ENCODE measurements around the gene DIPK2A.

DIPK2A gene

DNA sequence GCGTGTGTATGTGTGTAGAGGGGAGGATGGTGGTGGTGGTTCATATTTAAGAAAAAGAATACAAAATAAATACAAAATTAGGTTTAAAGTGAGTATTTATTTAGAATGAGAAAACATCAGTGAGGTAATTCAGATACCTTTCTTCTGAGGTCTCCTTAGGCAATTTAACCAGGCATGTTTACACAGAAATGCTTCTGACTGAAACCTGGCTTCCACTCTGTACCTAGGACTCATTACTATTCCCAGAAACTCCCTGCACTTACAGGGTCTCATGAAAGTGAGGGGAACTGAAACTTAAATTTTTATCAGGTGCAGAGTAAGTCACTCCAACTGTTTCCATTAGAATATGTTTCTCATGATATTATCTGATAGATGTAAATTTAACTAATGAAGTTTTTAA is 10.3 kb upstream of the DIPK2A start:
- DNase-seq (ENCODE audit: low spot score in 2 of 2): no peak
- H3K4me1 ChIP-seq: no peaks in the 10 kb centered on the region
- peaks cover 7% of the 10 kb centered on the region; the same call in 1 of the 2 replicates for H3K9me3 ChIP-seq
- no peaks in the 10 kb centered on the region for H3K36me3 ChIP-seq (replicated peaks)
- H3K4me3 ChIP-seq: no peak overlapping the region
- in situ Hi-C loops (cut with MboI; ENCODE audit: low sequenced_read_pairs): no loop called here
- no peaks in the 10 kb centered on the region for H3K27me3 ChIP-seq (ENCODE audit: low read depth)

DNA sequence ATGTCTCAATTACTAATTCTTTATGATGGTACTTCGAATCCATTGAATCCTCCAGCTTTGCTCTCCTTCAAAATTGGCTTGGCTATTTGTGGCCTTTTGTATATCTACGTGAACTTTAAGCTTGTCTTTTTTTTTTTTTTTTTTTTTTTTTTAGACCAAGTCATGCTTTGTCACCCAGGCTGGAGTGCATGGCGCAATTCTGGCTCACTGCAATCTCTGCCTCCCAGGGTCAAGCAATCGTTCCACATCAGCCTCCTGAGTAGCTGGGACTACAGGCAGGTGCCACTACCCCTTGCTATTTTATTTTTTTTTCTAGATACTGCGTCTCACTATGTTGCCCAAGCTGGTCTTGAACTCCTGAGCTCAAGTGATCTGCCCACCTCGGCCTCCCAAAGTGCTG is 7.7 kb upstream of the DIPK2A start:
- H3K4me1 ChIP-seq: no peaks in the 10 kb centered on the region
- no peak for DNase-seq (ENCODE audit: low spot score in 2 of 2)
- in situ Hi-C loops (cut with MboI; ENCODE audit: low sequenced_read_pairs): no loop called here
- no peak overlapping the region for H3K4me3 ChIP-seq
- H3K36me3 ChIP-seq (replicated peaks): no peaks in the 10 kb centered on the region
- H3K27me3 ChIP-seq (ENCODE audit: low read depth): no peaks in the 10 kb centered on the region
- H3K9me3 ChIP-seq: peaks cover 6% of the 10 kb centered on the region; the same call in 1 of the 2 replicates

DNA sequence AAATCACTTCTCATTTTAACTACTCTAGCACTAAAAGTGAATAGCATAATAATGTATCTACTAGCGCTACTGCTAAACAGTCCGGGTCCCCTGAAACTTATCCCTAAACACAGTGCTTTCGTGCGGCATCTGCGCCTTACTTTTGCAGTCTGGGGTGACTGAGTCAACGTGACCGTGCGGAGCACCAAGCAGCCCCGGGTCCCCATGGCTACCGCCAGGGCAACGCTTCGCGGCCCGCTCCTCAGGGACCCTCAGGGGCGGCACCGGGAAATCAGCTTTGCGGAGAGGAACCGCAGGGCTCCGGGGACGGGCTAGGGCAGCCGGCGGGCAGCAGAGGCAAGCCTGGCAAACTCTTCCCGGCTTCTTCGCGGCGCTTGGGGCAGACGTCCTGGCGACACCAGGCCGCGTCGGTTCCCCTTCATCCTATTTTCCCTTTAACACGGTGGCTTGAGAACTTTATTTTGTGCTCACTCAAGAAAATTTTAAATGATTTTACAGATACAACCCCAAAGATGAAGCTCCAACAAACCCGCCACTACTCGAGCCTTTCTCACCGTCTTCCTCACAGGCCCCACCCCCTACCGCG is 757 bp upstream of the DIPK2A start:
- H3K4me3 ChIP-seq: peak overlapping the region; percentile 79
- H3K36me3 ChIP-seq (replicated peaks): no peaks in the 10 kb centered on the region
- no peaks in the 10 kb centered on the region for H3K27me3 ChIP-seq (ENCODE audit: low read depth)
- no peaks in the 10 kb centered on the region for H3K9me3 ChIP-seq
- in situ Hi-C loops (cut with MboI; ENCODE audit: low sequenced_read_pairs): no loop called here
- DNase-seq (ENCODE audit: low spot score in 2 of 2): peak; percentile 26 to 68
- H3K4me1 ChIP-seq: peaks cover 10% of the 10 kb centered on the region

DNA sequence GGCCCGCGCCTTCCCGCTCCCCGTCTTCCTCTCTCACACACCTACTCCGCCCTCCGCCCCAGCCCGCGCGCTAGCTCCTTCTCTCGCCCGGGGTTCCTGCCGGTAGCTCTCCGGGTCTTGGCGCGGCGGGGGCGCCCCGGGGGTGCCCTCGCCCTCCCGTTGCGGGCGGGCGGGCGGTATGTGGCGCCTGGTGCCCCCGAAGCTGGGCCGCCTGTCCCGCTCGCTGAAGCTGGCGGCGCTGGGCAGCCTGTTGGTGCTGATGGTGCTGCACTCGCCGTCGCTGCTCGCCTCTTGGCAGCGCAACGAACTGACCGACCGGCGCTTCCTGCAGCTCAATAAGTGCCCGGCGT is 507 bp downstream of the DIPK2A start:
- peak overlapping the region; percentile 79 for H3K4me3 ChIP-seq
- in situ Hi-C loops (cut with MboI; ENCODE audit: low sequenced_read_pairs): no loop called here
- H3K36me3 ChIP-seq (replicated peaks): no peaks in the 10 kb centered on the region
- H3K9me3 ChIP-seq: no peaks in the 10 kb centered on the region
- H3K4me1 ChIP-seq: peaks cover 20% of the 10 kb centered on the region
- no peaks in the 10 kb centered on the region for H3K27me3 ChIP-seq (ENCODE audit: low read depth)
- no peak for DNase-seq (ENCODE audit: low spot score in 2 of 2)

DNA sequence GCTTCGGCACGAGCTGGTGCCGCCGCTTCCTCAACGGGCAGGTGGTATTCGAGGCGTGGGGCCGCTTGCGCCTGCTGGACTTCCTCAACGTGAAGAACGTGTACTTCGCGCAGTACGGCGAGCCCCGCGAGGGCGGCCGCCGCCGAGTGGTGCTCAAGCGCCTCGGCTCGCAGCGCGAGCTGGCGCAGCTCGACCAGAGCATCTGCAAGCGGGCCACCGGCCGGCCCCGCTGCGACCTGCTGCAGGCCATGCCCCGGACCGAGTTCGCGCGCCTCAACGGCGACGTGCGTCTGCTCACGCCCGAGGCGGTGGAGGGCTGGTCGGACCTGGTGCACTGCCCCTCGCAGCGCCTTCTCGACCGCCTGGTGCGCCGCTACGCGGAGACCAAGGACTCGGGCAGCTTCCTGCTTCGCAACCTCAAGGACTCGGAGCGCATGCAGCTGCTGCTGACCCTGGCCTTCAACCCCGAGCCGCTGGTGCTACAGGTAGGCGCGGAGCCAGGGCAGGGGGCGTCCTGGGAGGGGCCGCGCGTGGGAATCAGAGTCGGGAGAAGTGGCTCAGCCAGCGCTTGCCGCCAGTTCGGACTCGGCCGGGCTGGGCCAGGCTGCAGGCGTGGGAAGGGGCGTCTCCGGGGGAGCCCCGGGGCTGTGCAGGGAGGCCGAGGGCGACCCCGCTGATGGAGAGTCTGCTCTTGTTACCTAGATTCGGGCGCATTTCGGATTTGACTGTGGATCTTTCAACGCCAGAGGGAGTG is 1.1 kb downstream of the DIPK2A start:
- in situ Hi-C loops (cut with MboI; ENCODE audit: low sequenced_read_pairs): no loop called here
- Histone ChIP-seq H3K4me3 (peak overlapping the region; percentile 79), H3K27me3 (ENCODE audit: low read depth) (no peaks in the 10 kb centered on the region), H3K36me3 (replicated peaks) (no peaks in the 10 kb centered on the region), H3K9me3 (no peaks in the 10 kb centered on the region), H3K4me1 (peaks cover 25% of the 10 kb centered on the region)
- DNase-seq (ENCODE audit: low spot score in 2 of 2): peak; percentile 27 to 71

DNA sequence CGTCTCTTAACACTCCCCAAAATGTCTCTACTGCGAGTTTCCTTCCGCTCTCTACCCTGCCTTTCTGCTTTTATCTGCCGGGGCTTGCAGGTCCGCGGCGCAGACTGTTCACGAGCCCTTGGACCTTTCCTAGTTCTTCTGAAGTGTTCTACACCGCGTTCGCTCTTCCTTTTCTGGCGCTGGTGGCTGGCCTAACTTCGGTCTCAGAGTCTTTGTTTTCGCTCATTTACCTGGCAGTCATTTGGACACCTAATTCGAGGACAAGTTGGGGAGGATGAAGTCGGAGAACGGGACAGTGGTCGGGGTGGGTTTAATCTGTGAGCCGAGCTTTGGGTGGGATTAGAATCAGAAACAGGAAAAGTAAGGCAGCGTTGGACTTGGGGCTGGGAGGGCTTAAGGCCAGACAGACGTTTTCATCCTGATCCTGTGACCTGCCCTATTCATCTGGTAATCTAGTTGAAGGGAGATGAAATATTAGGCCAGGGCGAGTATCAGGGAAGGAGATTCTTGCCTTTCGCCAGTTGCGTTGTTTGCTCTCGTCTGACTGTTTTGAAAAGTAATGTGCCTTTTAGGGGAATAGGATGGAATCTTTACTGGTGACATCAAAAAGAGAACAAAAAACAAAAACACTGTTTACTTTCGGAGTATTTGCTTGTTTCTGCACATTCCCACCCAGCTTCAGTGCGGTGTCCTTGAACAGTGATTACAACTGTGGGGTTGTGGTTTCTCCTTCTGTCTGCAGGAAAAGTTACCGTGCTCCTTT is 1.8 kb downstream of the DIPK2A start:
- DNase-seq (ENCODE audit: low spot score in 2 of 2): peak; percentile 33 to 67
- in situ Hi-C loops (cut with MboI; ENCODE audit: low sequenced_read_pairs): no loop called here

DNA sequence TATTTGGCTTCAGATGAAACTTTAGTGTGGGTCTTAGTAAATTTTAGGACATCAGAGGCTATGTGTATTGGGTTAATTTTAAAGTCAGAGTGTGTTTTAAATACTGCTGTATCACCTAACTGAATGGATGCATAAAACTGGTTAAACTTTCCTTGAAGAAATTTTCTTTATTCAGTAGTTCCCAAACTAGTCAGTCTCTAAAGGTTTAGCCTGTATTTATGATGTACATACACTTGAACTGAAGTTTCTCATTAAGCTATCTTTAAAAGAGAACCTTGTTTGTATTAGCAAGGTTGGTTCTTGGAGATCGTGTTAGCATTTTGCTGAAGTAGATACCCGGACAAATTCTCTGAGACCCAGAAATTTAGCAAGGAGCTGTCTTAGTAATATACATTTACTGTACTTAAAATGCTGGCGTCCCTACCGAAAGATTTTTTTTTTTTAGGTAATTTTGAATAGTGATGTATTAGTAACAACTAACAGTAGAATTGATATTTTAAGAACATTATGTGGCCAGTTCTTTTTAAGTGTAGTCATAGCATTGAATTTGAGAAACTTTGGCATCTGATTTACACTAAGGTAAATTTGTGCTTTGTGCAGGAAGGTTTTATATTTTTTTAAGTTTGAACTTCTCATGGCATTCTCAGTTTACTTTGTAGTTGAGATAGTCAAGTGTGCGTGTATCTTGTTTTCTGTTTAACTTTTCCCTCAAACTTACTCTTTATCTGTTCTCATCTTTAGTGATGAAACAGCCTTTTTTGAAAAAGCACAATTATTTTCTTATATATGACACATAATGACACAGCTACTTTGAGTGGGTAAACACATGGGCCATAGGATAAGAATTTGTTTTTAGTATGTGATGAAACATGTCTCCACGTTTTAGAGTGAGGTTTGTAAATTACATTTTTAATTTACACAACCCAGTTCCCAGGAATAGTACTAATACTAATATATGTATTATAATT is 2.9 kb downstream of the DIPK2A start:
- in situ Hi-C loops (cut with MboI; ENCODE audit: low sequenced_read_pairs): no loop called here
- Histone ChIP-seq H3K36me3 (replicated peaks) (no peaks in the 10 kb centered on the region), H3K4me3 (peak overlapping the region; percentile 79), H3K27me3 (ENCODE audit: low read depth) (no peaks in the 10 kb centered on the region), H3K4me1 (peaks cover 38% of the 10 kb centered on the region), H3K9me3 (no peaks in the 10 kb centered on the region)
- no peak for DNase-seq (ENCODE audit: low spot score in 2 of 2)

More for the DNA sequence above, 1.8 kb downstream of the DIPK2A start:
- Histone ChIP-seq H3K36me3 (replicated peaks) (no peaks in the 10 kb centered on the region), H3K27me3 (ENCODE audit: low read depth) (no peaks in the 10 kb centered on the region), H3K9me3 (no peaks in the 10 kb centered on the region), H3K4me1 (peaks cover 32% of the 10 kb centered on the region), H3K4me3 (peak overlapping the region; percentile 79)

DNA sequence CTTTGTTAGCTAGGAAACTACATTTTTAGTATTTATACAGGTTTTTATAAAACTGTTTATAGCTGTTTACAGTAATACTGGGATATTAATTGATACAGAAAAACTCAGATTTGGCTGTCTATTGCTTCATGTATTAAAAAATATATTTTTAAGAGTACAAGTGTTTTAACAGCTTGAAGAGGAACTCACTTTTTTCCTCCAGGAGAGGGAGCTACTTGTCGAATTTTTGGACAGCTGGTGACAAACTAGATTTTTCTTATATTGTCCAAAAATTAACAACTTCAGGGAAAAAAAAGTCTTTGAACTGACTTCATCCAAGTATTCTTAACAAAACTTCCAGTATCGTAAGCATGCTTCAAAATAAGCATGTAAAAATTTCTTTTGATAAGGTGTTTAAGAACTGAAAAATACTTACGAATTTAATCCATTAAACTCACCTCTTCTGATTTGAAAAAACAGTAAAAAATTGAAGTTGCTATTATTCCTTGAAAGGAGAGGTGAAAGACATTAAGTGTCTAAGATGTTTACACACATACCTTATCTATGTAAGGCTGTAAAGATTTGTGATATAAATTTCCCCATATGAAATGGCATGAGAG is 4.0 kb downstream of the DIPK2A start:
- H3K4me3 ChIP-seq: peak overlapping the region; percentile 79
- peak in 1 of 2 experiments; percentile 53 for DNase-seq (ENCODE audit: low spot score in 2 of 2)
- no peaks in the 10 kb centered on the region for H3K36me3 ChIP-seq (replicated peaks)
- H3K4me1 ChIP-seq: peaks cover 35% of the 10 kb centered on the region
- H3K9me3 ChIP-seq: no peaks in the 10 kb centered on the region
- H3K27me3 ChIP-seq (ENCODE audit: low read depth): no peaks in the 10 kb centered on the region
- in situ Hi-C loops (cut with MboI; ENCODE audit: low sequenced_read_pairs): no loop called here

DNA sequence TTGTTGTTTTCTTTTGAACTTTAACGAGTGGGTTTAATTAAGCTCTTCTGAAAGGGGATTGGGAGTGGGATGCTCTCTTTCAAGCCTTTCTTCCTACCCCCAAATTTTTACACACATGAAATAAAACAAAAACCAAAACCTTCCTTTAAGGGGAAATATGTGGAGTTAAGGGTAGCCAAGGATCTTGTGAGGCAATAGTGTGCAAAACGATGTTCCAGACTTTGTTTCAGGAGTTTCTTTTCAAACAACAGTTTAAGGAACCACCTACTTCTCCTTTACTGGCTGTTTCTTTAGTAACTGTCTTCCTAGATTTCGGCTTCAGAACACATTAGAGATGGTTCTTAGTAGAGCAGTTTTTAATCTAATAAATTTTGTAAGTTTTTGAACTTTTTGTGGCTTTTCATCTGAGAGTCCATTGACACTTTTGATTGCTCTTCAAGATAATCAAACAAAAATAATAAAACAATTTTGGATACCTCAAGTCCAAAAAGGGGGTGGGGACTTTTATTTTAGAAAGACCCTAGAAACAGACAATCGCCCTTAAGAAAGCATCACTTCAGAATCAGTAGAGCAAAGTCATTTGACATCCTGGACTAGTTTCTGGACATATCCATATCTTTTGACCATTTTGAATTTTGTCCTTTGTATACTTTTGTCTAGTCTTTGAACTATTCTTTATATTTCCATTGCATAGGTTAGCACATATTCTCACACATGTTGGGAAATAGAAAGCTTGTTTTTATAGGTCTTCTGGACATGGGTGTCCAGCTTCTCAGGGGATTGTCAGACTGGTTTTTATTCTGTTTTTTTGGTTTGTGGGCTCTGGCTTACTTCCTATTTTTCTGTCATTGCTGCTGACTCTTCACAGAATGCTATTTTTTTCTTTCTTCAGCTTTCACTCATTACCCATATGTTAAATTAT is 6.0 kb downstream of the DIPK2A start:
- in situ Hi-C loops (cut with MboI; ENCODE audit: low sequenced_read_pairs): no loop called here

DNA sequence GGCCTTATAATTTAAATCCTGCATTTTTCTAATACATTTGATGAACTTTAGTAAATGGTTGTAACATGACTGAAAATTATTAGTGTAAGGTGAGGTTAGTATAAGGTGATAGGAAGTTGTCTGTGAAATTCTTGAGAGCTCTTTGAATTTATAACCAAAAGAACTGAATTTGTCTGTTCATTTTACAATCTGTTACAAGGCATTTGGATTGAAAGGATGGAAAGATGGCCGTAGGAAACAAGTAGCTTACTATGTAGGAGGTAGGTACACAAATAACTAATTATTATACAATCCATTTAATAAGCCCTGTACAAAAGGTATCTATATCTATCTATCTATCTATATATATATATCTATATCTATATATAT is 6.6 kb downstream of the DIPK2A start:
- Histone ChIP-seq H3K4me1 (peaks cover 35% of the 10 kb centered on the region), H3K27me3 (ENCODE audit: low read depth) (no peaks in the 10 kb centered on the region), H3K36me3 (replicated peaks) (peaks cover 17% of the 10 kb centered on the region), H3K9me3 (0 out of 2 replicates have a peak, but pooled peaks cover 2% of the 10 kb centered on the region), H3K4me3 (peak overlapping the region; percentile 3; the same call in 1 of the 2 replicates)
- in situ Hi-C loops (cut with MboI; ENCODE audit: low sequenced_read_pairs): no loop called here
- peak in 1 of 2 experiments; percentile 46 for DNase-seq (ENCODE audit: low spot score in 2 of 2)

More for the DNA sequence above, 6.0 kb downstream of the DIPK2A start:
- Histone ChIP-seq H3K27me3 (ENCODE audit: low read depth) (no peaks in the 10 kb centered on the region), H3K4me1 (peaks cover 35% of the 10 kb centered on the region), H3K9me3 (0 out of 2 replicates have a peak, but pooled peaks cover under 1% of the 10 kb centered on the region), H3K4me3 (peak overlapping the region; percentile 79), H3K36me3 (replicated peaks) (peaks cover 10% of the 10 kb centered on the region)
- peak in 1 of 2 experiments; percentile 39 for DNase-seq (ENCODE audit: low spot score in 2 of 2)

DNA sequence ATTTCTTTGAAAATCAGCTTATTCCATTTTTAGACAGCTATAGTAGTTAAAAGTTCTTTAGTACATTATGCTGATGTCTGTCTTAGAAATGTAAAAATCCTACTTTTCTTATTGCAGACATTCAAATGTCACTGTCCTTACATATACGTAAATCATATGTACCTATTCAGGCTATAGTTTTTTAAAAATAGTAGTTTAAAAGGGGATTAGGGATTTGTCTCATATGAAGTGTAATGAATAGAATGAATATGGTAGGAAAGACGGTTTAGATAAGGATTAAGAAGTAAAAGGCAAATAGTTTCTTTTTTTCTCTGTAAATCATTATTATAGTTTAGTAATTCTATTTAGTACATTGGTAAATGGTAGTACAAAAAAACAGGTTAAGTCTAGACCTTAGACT is 7.4 kb downstream of the DIPK2A start:
- Histone ChIP-seq H3K36me3 (replicated peaks) (peaks cover 25% of the 10 kb centered on the region), H3K4me1 (peaks cover 39% of the 10 kb centered on the region), H3K9me3 (0 out of 2 replicates have a peak, but pooled peaks cover 2% of the 10 kb centered on the region), H3K27me3 (ENCODE audit: low read depth) (no peaks in the 10 kb centered on the region), H3K4me3 (no peak overlapping the region)
- peak in 1 of 2 experiments; percentile 97 for DNase-seq (ENCODE audit: low spot score in 2 of 2)
- in situ Hi-C loops (cut with MboI; ENCODE audit: low sequenced_read_pairs): no loop called here

DNA sequence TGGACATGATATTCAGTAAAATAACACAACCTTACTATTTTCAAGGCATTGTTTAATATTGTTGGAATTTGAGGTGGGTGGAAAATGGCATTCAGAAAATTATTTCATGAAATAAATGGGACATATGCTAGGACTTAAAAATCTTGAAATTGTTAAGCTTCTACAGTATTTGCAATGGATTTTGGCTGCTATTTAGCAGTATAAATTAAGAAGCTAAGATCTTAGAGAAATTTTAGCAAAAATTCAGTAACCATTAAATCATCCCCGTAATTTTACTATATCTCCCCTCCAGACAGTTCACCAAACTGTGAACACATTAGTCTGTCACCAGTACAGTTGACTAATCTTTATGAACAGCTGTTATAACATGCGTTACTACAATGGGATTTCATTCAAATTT is 8.2 kb downstream of the DIPK2A start:
- in situ Hi-C loops (cut with MboI; ENCODE audit: low sequenced_read_pairs): no loop called here
- no peak overlapping the region for H3K4me3 ChIP-seq
- H3K36me3 ChIP-seq (replicated peaks): peaks cover 25% of the 10 kb centered on the region
- 0 out of 2 replicates have a peak, but pooled peaks cover 2% of the 10 kb centered on the region for H3K9me3 ChIP-seq
- peaks cover 44% of the 10 kb centered on the region for H3K4me1 ChIP-seq
- DNase-seq (ENCODE audit: low spot score in 2 of 2): no peak
- H3K27me3 ChIP-seq (ENCODE audit: low read depth): no peaks in the 10 kb centered on the region
